H9 (cell line): ENCODE measurements around the gene MGLL. TPM values are rescaled to one million over a fixed set of nuclear protein-coding genes. Genes with fewer than 3 reads are reported as not detected.

Experiments used
- DNase-seq: peaks from one replicate; pipeline ENCODE4 v3.0.0-alpha.2; 2017
- H2AFZ ChIP-seq: one replicate; pipeline ENCODE4 v1.6.1; 2013; ENCODE audit warnings: mild to moderate bottlenecking, low read length, control low read depth, moderate library complexity
- H2AK5ac ChIP-seq: 2 replicates; pipeline ENCODE4 v1.6.1; 2013; ENCODE audit warnings: low read length, control low read depth, mixed read lengths; ENCODE audit not compliant: insufficient read length
- H2BK120ac ChIP-seq: one replicate; pipeline ENCODE4 v1.6.1; 2013; ENCODE audit warnings: low read depth, mild to moderate bottlenecking, low read length, control low read depth, inconsistent platforms; ENCODE audit not compliant: poor library complexity, severe bottlenecking
- H2BK12ac ChIP-seq: 2 replicates; pipeline ENCODE4 v1.6.1; 2013; ENCODE audit warnings: low read length, control low read depth, mixed read lengths, low read depth; ENCODE audit not compliant: insufficient read length
- H2BK15ac ChIP-seq: 2 replicates; pipeline ENCODE4 v1.6.1; 2013; ENCODE audit warnings: low read depth, low read length, control low read depth
- H2BK20ac ChIP-seq: one replicate; pipeline ENCODE4 v1.6.1; 2013; ENCODE audit warnings: low read depth, mild to moderate bottlenecking, low read length, control low read depth, inconsistent platforms; ENCODE audit not compliant: poor library complexity, severe bottlenecking
- H2BK5ac ChIP-seq: 2 replicates; pipeline ENCODE4 v1.6.1; 2013; ENCODE audit warnings: low read length, control low read depth, mixed read lengths; ENCODE audit not compliant: insufficient read length
- H3K14ac ChIP-seq: 2 replicates; pipeline ENCODE4 v1.6.1; 2013; ENCODE audit warnings: low read length, control low read depth; ENCODE audit not compliant: insufficient read depth
- H3K18ac ChIP-seq: 2 replicates; pipeline ENCODE4 v1.6.1; 2013; ENCODE audit warnings: low read depth, mild to moderate bottlenecking, mixed read lengths, low read length, control low read depth; ENCODE audit not compliant: insufficient read length
- H3K23ac ChIP-seq: 2 replicates; pipeline ENCODE4 v1.6.1; 2013; ENCODE audit warnings: low read length, control low read depth, mixed read lengths, low read depth; ENCODE audit not compliant: insufficient read length
- H3K23me2 ChIP-seq: 2 replicates; pipeline ENCODE4 v1.6.1; 2013; ENCODE audit warnings: low read depth, mild to moderate bottlenecking, mixed read lengths, low read length, control low read depth; ENCODE audit not compliant: insufficient read length, poor library complexity, severe bottlenecking
- H3K27ac ChIP-seq: 2 replicates; pipeline ENCODE4 v1.5.1; 2013; ENCODE audit warnings: low read length, control low read depth, mixed read lengths, low read depth; ENCODE audit not compliant: insufficient read length
- H3K27me3 ChIP-seq: 2 replicates; pipeline ENCODE4 v1.6.1; 2013; ENCODE audit warnings: low read length, control low read depth, inconsistent platforms; ENCODE audit not compliant: insufficient read depth
- H3K4ac ChIP-seq: 2 replicates; pipeline ENCODE4 v1.6.1; 2013; ENCODE audit warnings: low read depth, mild to moderate bottlenecking, control low read depth, inconsistent platforms, low read length, moderate library complexity
- H3K4me1 ChIP-seq: 2 replicates; pipeline ENCODE4 v1.6.1; 2013; ENCODE audit warnings: low read length, control low read depth, inconsistent platforms; ENCODE audit not compliant: insufficient read depth
- H3K4me2 ChIP-seq: 2 replicates; pipeline ENCODE4 v1.6.1; 2013; ENCODE audit warnings: low read length, control low read depth, mixed read lengths; ENCODE audit not compliant: insufficient read length, insufficient read depth
- H3K56ac ChIP-seq: 2 replicates; pipeline ENCODE4 v1.6.1; 2013; ENCODE audit warnings: low read depth, mild to moderate bottlenecking, mixed read lengths, low read length, control low read depth; ENCODE audit not compliant: insufficient read length
- H3K79me1 ChIP-seq: 2 replicates; pipeline ENCODE4 v1.6.1; 2013; ENCODE audit warnings: low read depth, mild to moderate bottlenecking, moderate library complexity, low read length, control low read depth, inconsistent platforms; ENCODE audit not compliant: insufficient read depth, poor library complexity, severe bottlenecking
- H3K79me2 ChIP-seq: 2 replicates; pipeline ENCODE4 v1.6.1; 2013; ENCODE audit warnings: low read length, control low read depth, inconsistent platforms; ENCODE audit not compliant: insufficient read depth
- H3K9ac ChIP-seq: 2 replicates; pipeline ENCODE4 v1.6.1; 2013; ENCODE audit warnings: low read length, control low read depth, mixed read lengths; ENCODE audit not compliant: insufficient read length; ENCODE audit errors: extremely low read depth
- H3K9me3 ChIP-seq: one replicate; pipeline ENCODE4 v1.6.1; 2013; ENCODE audit warnings: low read depth, low read length, inconsistent platforms; ENCODE audit not compliant: control insufficient read depth
- H3T11ph ChIP-seq: one replicate; pipeline ENCODE4 v1.6.1; 2013; ENCODE audit warnings: mild to moderate bottlenecking, low read length, control low read depth, inconsistent platforms
- H4K20me1 ChIP-seq: one replicate; pipeline ENCODE4 v1.6.1; 2013; ENCODE audit not compliant: control insufficient read depth, insufficient read length, insufficient read depth
- H4K5ac ChIP-seq: 2 replicates; pipeline ENCODE4 v1.6.1; 2013; ENCODE audit warnings: low read depth, mild to moderate bottlenecking, mixed read lengths, low read length, control low read depth; ENCODE audit not compliant: insufficient read length
- H4K8ac ChIP-seq: replicated peaks from 2 replicates; pipeline ENCODE4 v1.6.1; 2013; ENCODE audit warnings: low read length, control low read depth, mixed read lengths, low read depth; ENCODE audit not compliant: insufficient read length
- H4K91ac ChIP-seq: 2 replicates; pipeline ENCODE4 v1.6.1; 2013; ENCODE audit warnings: low read depth, mild to moderate bottlenecking, moderate library complexity, mixed read lengths, low read length, control low read depth; ENCODE audit not compliant: insufficient read length
- H3K27ac Mint-ChIP-seq, 3 experiments: 2 replicates in 2 of 3; 3 replicates in 1 of 3; pipeline ENCODE4 v1.8.0; 2020 to 2021; ENCODE audit warnings: mixed read lengths in 3 of 3, mild to moderate bottlenecking in 1 of 3, moderate library complexity in 1 of 3
- H3K27me3 Mint-ChIP-seq: 2 replicates; pipeline ENCODE4 v1.8.0; 2021; ENCODE audit warnings: low read depth, mild to moderate bottlenecking, moderate library complexity, mixed read lengths
- H3K36me3 Mint-ChIP-seq, 3 experiments: 2 replicates in 2 of 3; 3 replicates in 1 of 3; pipeline ENCODE4 v1.8.0; 2020 to 2021; ENCODE audit warnings: low read depth in 3 of 3, mixed read lengths in 3 of 3; ENCODE audit not compliant: insufficient read depth in 1 of 3
- H3K4me1 Mint-ChIP-seq, 2 experiments: 2 replicates each; pipeline ENCODE4 v1.8.0; 2020; ENCODE audit warnings: mixed read lengths in 2 of 2
- H3K4me3 Mint-ChIP-seq, 2 experiments: 2 replicates in 1 of 2; 3 replicates in 1 of 2; pipeline ENCODE4 v1.8.0; 2020 to 2021; ENCODE audit warnings: mild to moderate bottlenecking in 2 of 2, mixed read lengths in 2 of 2, moderate library complexity in 1 of 2
- H3K9me3 Mint-ChIP-seq, 2 experiments: 2 replicates in 1 of 2; 3 replicates in 1 of 2; pipeline ENCODE4 v1.8.0; 2020; ENCODE audit warnings: mild to moderate bottlenecking in 2 of 2, mixed read lengths in 2 of 2, moderate library complexity in 1 of 2
- WGBS: extraction: QIAGEN DNeasy Blood & Tissue Kit; methylation state at CpG from one replicate; pipeline ENCODE4 v1.1.7; 2013; ENCODE audit warnings: missing lambda C conversion rate, low lambda C conversion rate, mixed read lengths; ENCODE audit not compliant: insufficient read length; ENCODE audit errors: extremely low coverage; 5-methylcytosine and 5-hydroxymethylcytosine counted together
- total RNA-seq: library from RNA; stranded (reverse); gene quantifications from 2 replicates; pipeline ENCODE4 v1.2.1, GENCODE V29; 2021
- TF ChIP-seq, protein P1 (sequence below): fragments of 200-600 bp; sonication (generic); conservative IDR thresholded peaks from 3 replicates; pipeline ENCODE4 v1.8.0; 2021; ENCODE audit warnings: antibody characterized with exemption, mild to moderate bottlenecking

The MGLL gene
- total RNA-seq, 1 experiment from 2014 or later, result 0.11 TPM

DNA sequence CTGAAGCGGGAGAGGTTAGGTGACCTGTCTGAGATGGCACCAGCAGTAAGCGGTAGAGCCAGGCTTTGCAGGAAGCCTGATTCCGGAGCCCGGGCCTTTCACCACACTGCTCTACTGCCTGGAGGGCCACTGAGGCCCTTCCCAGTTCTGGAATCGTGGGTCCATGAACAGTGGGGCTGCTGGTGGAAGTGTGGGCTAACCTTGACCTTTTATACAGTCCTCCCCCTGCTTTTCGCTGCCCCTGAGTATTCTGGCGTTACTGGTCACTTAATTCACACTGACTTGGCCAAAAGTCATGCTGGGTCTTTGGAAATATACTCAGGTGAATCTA, 152.1 kb downstream of the MGLL start:
- H3T11ph ChIP-seq, result no peak overlapping the region
- H3K4me2 ChIP-seq, result no peak overlapping the region
- no peaks in the 10 kb centered on the region for H3K79me2 ChIP-seq
- no peak overlapping the region for H3K18ac ChIP-seq
- no peak overlapping the region for H4K8ac ChIP-seq
- no peak overlapping the region for H2AK5ac ChIP-seq
- peaks cover 5 to 16% (median 9%) of the 10 kb centered on the region in 3 experiments for H3K36me3 Mint-ChIP-seq
- H2BK12ac ChIP-seq, result no peak overlapping the region
- no peaks in the 10 kb centered on the region for H4K20me1 ChIP-seq
- no peaks in the 10 kb centered on the region for H3K4me1 ChIP-seq
- H3K27me3 ChIP-seq, result no peaks in the 10 kb centered on the region
- H3K56ac ChIP-seq, result no peak overlapping the region
- no CpG with 5 or more reads among the region's 7 CpGs for WGBS
- H3K27me3 Mint-ChIP-seq, result peaks cover 7% of the 10 kb centered on the region
- peaks cover 10 to 12% of the 10 kb centered on the region in 2 experiments for H3K4me1 Mint-ChIP-seq
- H3K9me3 ChIP-seq, result no peaks in the 10 kb centered on the region
- no peak overlapping the region for H4K5ac ChIP-seq
- H3K9ac ChIP-seq, result no peak overlapping the region
- no peaks in the 10 kb centered on the region for H3K9me3 Mint-ChIP-seq
- DNase-seq, result no peak
- no peaks in the 10 kb centered on the region for H3K79me1 ChIP-seq
- no peak overlapping the region for H2BK20ac ChIP-seq
- no peak overlapping the region for H3K23ac ChIP-seq
- H2BK120ac ChIP-seq, result no peak overlapping the region
- no peak overlapping the region for H4K91ac ChIP-seq
- no peak overlapping the region for H2BK15ac ChIP-seq
- H3K27ac ChIP-seq, result no peak overlapping the region
- peaks cover 10% of the 10 kb centered on the region for H3K23me2 ChIP-seq
- TF ChIP-seq, protein P1, sequence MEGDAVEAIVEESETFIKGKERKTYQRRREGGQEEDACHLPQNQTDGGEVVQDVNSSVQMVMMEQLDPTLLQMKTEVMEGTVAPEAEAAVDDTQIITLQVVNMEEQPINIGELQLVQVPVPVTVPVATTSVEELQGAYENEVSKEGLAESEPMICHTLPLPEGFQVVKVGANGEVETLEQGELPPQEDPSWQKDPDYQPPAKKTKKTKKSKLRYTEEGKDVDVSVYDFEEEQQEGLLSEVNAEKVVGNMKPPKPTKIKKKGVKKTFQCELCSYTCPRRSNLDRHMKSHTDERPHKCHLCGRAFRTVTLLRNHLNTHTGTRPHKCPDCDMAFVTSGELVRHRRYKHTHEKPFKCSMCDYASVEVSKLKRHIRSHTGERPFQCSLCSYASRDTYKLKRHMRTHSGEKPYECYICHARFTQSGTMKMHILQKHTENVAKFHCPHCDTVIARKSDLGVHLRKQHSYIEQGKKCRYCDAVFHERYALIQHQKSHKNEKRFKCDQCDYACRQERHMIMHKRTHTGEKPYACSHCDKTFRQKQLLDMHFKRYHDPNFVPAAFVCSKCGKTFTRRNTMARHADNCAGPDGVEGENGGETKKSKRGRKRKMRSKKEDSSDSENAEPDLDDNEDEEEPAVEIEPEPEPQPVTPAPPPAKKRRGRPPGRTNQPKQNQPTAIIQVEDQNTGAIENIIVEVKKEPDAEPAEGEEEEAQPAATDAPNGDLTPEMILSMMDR, result no peak
- no peak overlapping the region for H2AFZ ChIP-seq
- 0 out of 7 replicates have a peak overlapping the region, but pooled peaks of 1 of the 3 experiments have one; percentile 42 for H3K27ac Mint-ChIP-seq
- no peak overlapping the region for H2BK5ac ChIP-seq
- H3K14ac ChIP-seq, result no peak overlapping the region
- H3K4ac ChIP-seq, result no peak overlapping the region
- H3K4me3 Mint-ChIP-seq, result no peak overlapping the region
